Thyroid gland (tissue), 4 donors: ENCODE measurements around the gene SIN3B. TPM values are rescaled to one million over a fixed set of nuclear protein-coding genes. Genes with fewer than 3 reads are reported as not detected.

ENCODE experiments used
- DNase-seq, 2 donors: peaks; one replicate each; pipeline ENCODE4 v3.0.0-alpha.2; 2019
- H3K27ac ChIP-seq, 3 donors: fragments of 200-600 bp; sonication (generic); 1 replicate in 2 of 3; 2 replicates in 1 of 3; pipeline ENCODE4 v1.5.1; 2016 to 2019; ENCODE audit warnings: mild to moderate bottlenecking in 1 of 3, moderate library complexity in 1 of 3
- H3K27me3 ChIP-seq: fragments of 200-600 bp; sonication (generic); one replicate; pipeline ENCODE4 v1.5.1; 2019
- H3K36me3 ChIP-seq, 2 donors: fragments of 200-600 bp; sonication (generic); one replicate each; pipeline ENCODE4 v1.5.1; 2016 to 2019
- H3K4me1 ChIP-seq, 2 donors: fragments of 200-600 bp; sonication (generic); one replicate each; pipeline ENCODE4 v1.5.1; 2017 to 2019
- H3K4me3 ChIP-seq, 3 donors: fragments of 200-600 bp; sonication (generic); replicated peaks in 1 of 3; 1 replicate in 2 of 3; 2 replicates in 1 of 3; pipeline ENCODE4 v1.5.1; 2016; ENCODE audit warnings: mild to moderate bottlenecking in 1 of 3
- H3K9me3 ChIP-seq: fragments of 200-600 bp; sonication (generic); one replicate; pipeline ENCODE4 v1.5.1; 2017
- CTCF ChIP-seq, 6 experiments: fragments of 200-600 bp in 3 of 6; fragments of 450-650 bp in 3 of 6; sonication (generic) in 3 of 6; IDR thresholded peaks; one replicate each; pipeline ENCODE4 v1.5.1; 2016 to 2019; ENCODE audit warnings: antibody characterized with exemption in 6 of 6, mild to moderate bottlenecking in 2 of 6, inconsistent platforms in 1 of 6, moderate library complexity in 1 of 6
- POLR2A ChIP-seq, 2 donors: fragments of 450-650 bp; IDR thresholded peaks; one replicate each; pipeline ENCODE4 v1.6.1; 2017; ENCODE audit warnings: antibody characterized with exemption in 2 of 2, mild to moderate bottlenecking in 2 of 2, moderate library complexity in 1 of 2
- WGBS, 2 donors: methylation state at CpG; one replicate each; pipeline ENCODE4 v1.1.5; 2017; 5-methylcytosine and 5-hydroxymethylcytosine counted together
- intact Hi-C: fragments of 100-400 bp; cut with DNase I; formaldehyde crosslinking; loops from one replicate; pipeline ENCODE4 v1.15.1; 2023
- total RNA-seq, 4 donors: library from RNA; depleted of rRNA; stranded (reverse); fragments of >200 nt; gene quantifications; one replicate each; pipeline ENCODE4 v1.2.3, GENCODE V29; 2016

SIN3B gene
- total RNA-seq, 4 donors from 2014 or later, result 33.6 to 65.9 (median 47.6) TPM

- Histone ChIP-seq H3K27me3 (no peaks in the 10 kb centered on the region), H3K9me3 (no peaks in the 10 kb centered on the region), H3K27ac (peak overlapping the region in 2 of 3 donors; percentile 33 to 53), H3K4me1 (peaks cover 0 to 7% of the 10 kb centered on the region in 2 donors), H3K36me3 (no peaks in the 10 kb centered on the region), H3K4me3 (no peak overlapping the region)
- WGBS, 2 donors, result 47 to 52% methylated on average over 24 to 27 of the region's 30 CpGs
- TF ChIP-seq CTCF (IDR thresholded peaks at IDR 0.05) (no peak), POLR2A (IDR thresholded peaks at IDR 0.05) (no peak)
- no peak for DNase-seq
- intact Hi-C loops, result no loop called here
Measured at GRCh38 chr19:16895467-16896145, 66.4 kb downstream of the SIN3B start.

- peak overlapping the region in 2 of 3 donors; percentile 33 to 53 for H3K27ac ChIP-seq
Measured at GRCh38 chr19:16896146-16897028, 67.2 kb downstream of the SIN3B start.

GRCh38 chr19:16897029-16897855 lies 68.0 kb downstream of the SIN3B start:
- no peak for TF ChIP-seq CTCF (IDR thresholded peaks at IDR 0.05)
- peak in 1 of 2 donors; percentile 31 for TF ChIP-seq POLR2A (IDR thresholded peaks at IDR 0.05)
- 2 to 4% methylated on average over 16 to 39 of the region's 68 CpGs for WGBS, 2 donors
- no peaks in the 10 kb centered on the region for H3K9me3 ChIP-seq
- intact Hi-C loops, result no loop called here
- peaks cover 0 to 7% of the 10 kb centered on the region in 2 donors for H3K4me1 ChIP-seq
- H3K27me3 ChIP-seq, result no peaks in the 10 kb centered on the region
- peak overlapping the region in 2 of 3 donors; percentile 55 to 71 for H3K27ac ChIP-seq
- no peaks in the 10 kb centered on the region for H3K36me3 ChIP-seq
- peak; percentile 81 to 87 for DNase-seq
- H3K4me3 ChIP-seq, result peak overlapping the region; percentile 19 to 39 (median 23)

More at GRCh38 chr19:16896146-16897028, 67.2 kb downstream of the SIN3B start:
- Histone ChIP-seq H3K36me3 (no peaks in the 10 kb centered on the region), H3K9me3 (no peaks in the 10 kb centered on the region), H3K4me3 (peak overlapping the region in 1 of 3 donors; percentile 34), H3K4me1 (peaks cover 0 to 7% of the 10 kb centered on the region in 2 donors), H3K27me3 (no peaks in the 10 kb centered on the region)
- 3% methylated on average over 20 to 30 of the region's 66 CpGs for WGBS, 2 donors
- TF ChIP-seq POLR2A (IDR thresholded peaks at IDR 0.05) (no peak), CTCF (IDR thresholded peaks at IDR 0.05) (no peak)
- intact Hi-C loops, result no loop called here
- DNase-seq, result no peak

- no peaks in the 10 kb centered on the region for H3K36me3 ChIP-seq
- WGBS, 2 donors, result 10 to 18% methylated on average over 19 to 30 of the region's 30 CpGs
- intact Hi-C loops, result no loop called here
- DNase-seq, result no peak
- H3K4me1 ChIP-seq, result peaks cover 0 to 7% of the 10 kb centered on the region in 2 donors
- TF ChIP-seq CTCF (IDR thresholded peaks at IDR 0.05), result no peak
- no peak for TF ChIP-seq POLR2A (IDR thresholded peaks at IDR 0.05)
- no peaks in the 10 kb centered on the region for H3K27me3 ChIP-seq
- H3K4me3 ChIP-seq, result peak overlapping the region in 2 of 3 donors; percentile 19 to 39
- no peaks in the 10 kb centered on the region for H3K9me3 ChIP-seq
- peak overlapping the region in 2 of 3 donors; percentile 55 to 71 for H3K27ac ChIP-seq
Measured at GRCh38 chr19:16897856-16898161, 68.6 kb downstream of the SIN3B start.
